ENCODE data around the gene TBC1D3B.
"Not testable (repeated sequence)": the region's sequence is repeated elsewhere in the genome, so short reads cannot be mapped to it uniquely, and the experiment has no call there.

The TBC1D3B gene

DNA sequence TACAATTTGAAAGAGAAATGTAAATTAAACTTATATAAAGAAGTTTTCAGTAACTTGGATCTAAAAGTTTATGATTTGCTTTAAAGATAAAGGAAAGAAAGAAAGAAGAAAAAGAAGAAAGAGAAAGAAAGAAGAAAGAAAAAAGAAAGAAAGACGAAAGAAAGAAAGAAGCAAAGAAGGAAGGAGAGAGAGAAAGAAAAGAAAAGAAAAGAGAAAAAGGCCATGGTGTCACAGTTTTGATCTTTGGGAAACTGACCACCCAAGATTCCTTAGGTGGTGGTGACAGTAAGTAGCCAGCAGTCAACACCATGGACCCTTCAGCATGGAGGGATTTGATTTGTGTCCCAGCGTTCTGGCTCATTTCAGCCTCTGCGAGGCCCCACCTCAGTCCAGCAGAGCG is 24.7 kb upstream of the TBC1D3B start:
- not testable (repeated sequence) for ATAC-seq, DNase-seq

GRCh38 chr17:36198831-36199465 is 22.5 kb upstream of the TBC1D3B start:
- DNase-seq (peak; percentile 60), ATAC-seq (peak; percentile 81)

- DNase-seq (no peak), ATAC-seq (no peak)
Measured at GRCh38 chr17:36197387-36197703, 20.9 kb upstream of the TBC1D3B start.

- ATAC-seq (no peak), DNase-seq (no peak)
Measured at GRCh38 chr17:36196131-36196486, 19.7 kb upstream of the TBC1D3B start.

DNA sequence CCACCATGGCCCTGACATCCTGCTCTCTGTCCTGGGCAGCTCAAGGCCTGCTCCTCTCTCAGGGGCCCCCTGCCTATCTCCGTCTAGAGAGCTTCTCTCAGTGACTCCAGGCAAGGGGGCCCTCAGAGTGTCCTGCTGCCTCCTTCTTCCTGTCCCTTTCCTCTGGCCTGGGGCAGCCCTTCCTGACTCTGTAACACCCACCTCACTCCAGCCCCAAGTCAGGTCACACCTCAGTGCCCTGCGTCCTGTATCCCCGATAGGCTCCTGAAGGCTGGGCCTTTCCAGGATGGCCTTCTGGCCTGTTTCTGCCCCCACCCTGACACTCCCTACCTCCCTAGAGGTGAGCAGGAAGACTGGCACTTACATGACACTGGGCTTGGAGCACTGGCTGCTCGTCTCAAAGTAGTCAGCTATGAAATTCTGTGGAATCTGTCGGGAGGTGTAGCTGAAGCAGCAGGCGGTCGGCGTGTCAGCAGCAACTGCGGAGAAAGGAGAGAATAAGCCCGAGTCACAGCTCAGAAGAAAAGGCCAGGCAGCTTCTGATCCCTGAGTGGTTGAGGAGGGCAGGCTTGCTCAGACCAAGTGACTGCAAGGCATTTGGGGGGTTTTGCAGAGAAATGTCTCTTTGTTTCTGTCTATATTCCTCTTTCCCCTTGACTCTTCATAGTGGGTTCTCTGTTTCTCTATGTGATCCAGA is 19.1 kb upstream of the TBC1D3B start:
- ATAC-seq (no peak), DNase-seq (no peak)

DNA sequence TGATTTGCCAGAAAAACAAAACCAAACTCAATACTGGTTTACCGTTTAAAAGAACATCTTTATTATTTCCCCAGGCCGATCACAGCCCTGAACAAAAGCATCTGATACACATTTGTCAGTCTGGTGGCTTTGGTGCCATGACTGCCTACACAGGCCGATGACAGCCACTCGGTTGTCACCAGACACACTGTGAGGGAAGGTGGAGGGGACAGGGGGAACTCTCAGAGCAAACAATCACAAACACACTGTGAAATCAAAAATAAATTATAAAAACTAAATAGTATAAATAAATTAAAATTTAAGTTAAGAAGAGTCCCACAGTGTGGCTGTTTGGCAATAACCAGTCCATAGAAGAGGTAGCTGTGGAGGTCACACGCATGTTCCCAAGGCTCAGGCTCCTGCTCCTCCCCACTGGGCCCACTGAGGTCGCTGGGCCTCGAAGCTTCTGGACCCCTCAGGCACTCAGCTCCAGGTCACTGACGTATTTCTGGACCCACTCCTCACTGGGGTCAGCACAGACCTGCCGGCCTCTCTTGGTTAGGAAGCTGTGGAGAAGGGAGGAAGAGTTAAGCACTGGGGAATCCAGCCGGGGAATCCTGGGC is 18.5 kb upstream of the TBC1D3B start:
- ATAC-seq, DNase-seq: not testable (repeated sequence)

- not testable (repeated sequence) for DNase-seq, ATAC-seq
Measured at GRCh38 chr17:36194147-36194831, 17.9 kb upstream of the TBC1D3B start.

DNA sequence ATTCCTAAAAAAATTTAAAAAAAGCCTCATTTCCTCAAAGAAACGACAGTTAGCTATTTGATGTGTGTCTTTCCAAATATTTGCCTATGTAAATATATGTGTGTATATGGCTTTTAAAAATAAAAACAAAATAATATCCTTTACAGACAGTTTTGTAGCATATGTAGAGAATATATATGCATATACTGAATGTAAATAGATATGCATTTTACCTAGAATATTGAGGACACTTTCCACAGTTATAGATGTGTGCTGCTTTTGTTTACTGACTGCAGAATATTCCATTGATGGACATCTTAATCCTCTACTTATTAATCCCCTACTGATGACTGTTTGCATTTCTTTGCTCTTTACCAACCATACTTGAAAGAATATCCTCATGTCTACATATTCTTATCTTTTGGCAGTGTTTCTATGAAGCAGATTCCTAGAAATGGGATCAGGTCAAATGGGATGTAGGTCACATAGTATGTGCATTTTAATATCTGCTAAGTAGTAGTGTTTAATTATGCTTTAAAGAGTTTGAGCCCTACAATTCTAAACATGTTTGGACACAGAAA is 16.9 kb upstream of the TBC1D3B start:
- ATAC-seq (no peak), DNase-seq (no peak)

DNA sequence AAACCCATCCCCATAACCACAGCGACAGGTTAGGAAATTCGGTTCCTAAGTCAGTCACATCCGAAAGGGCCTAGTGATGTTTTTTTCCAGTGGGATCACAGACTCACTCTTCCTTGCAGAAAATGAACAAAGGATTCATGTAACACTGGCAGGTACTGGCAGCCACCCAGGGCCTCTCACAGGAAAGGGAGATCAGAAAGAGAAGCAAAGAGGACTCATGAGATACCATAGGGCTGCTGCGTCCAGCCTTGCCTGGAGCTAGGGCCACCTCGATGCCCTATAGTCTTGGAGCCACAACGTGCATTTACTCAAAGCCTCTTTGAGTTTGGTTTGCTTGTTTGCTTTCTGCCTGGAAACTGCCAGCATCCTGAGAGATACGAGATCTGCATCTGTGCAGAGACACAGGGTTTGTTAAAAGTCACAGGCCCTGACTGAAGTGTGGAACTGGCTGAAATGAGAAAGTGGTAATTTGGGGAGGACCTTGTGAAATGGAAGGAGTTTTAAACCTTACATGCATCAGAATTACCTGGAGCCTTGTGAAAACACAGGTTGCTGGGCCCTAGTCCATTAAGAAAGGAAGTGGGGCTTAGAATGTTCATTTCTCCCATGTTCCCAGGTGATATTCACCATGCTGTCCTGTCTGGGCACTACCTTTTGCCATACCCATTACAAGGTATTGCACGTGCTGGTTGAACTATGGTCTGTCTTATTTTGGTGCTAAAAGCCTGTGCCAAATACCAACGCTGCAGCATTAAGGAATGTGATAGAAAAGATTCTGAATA is 14.3 kb upstream of the TBC1D3B start:
- not testable (repeated sequence) for DNase-seq, ATAC-seq

GRCh38 chr17:36189993-36190392 is 13.6 kb upstream of the TBC1D3B start:
- ATAC-seq, DNase-seq: not testable (repeated sequence)

DNA sequence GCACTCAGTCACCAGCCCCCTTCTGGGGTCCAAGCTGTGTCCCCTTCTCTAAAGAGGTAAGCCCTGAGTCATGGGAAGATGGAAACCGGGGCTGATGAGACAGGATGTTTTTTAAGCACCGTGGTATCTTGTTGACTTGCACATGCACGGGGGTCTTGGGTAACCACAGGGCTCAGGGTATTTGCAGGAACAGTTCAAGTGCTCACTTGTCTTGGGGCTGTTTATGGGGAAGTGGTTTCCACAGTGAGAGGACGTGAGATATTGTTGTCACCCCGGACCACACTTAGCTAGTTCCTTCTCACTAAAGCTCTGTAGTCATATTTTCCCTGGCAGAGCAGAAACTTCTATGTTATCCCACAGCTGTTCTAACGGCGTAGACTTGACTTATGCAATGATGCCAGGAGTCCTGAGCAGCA is 12.5 kb upstream of the TBC1D3B start:
- DNase-seq = peak; percentile 61
- peak; percentile 87 for ATAC-seq

DNA sequence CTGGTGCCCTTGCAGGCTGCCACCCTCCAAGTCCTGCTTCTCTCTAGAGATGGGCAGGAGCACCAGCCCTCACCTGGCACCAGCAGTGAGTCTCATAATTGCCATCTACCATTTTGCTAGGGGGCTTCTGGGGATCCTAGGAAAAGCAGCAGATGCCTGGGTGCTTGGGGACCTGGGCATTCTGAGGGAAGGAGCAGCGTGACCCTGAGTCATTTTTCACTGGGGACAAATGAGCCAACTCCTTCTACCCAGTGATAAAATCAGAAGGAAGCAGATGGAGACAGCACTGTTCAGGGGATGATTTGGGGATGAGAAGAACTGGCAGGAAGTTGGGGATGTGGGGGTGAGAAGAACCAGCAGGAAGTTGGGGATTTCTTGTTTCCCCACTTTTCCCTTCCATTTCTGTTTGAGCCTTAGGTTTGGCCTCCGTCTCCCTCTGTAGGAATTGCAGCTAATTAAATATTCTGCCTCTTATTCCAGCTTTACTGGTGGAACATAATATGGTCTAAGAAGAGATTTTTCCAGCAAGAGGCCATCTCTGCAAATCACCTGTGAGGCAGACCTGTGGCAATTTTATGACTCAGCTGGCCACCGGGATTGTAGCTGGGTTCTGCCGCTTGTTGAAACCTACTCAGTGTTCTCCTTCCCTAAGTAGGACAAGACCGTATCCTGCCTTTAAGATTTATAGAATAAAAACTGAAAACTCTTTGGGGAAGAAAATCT is 11.7 kb upstream of the TBC1D3B start:
- not testable (repeated sequence) for DNase-seq, ATAC-seq

DNA sequence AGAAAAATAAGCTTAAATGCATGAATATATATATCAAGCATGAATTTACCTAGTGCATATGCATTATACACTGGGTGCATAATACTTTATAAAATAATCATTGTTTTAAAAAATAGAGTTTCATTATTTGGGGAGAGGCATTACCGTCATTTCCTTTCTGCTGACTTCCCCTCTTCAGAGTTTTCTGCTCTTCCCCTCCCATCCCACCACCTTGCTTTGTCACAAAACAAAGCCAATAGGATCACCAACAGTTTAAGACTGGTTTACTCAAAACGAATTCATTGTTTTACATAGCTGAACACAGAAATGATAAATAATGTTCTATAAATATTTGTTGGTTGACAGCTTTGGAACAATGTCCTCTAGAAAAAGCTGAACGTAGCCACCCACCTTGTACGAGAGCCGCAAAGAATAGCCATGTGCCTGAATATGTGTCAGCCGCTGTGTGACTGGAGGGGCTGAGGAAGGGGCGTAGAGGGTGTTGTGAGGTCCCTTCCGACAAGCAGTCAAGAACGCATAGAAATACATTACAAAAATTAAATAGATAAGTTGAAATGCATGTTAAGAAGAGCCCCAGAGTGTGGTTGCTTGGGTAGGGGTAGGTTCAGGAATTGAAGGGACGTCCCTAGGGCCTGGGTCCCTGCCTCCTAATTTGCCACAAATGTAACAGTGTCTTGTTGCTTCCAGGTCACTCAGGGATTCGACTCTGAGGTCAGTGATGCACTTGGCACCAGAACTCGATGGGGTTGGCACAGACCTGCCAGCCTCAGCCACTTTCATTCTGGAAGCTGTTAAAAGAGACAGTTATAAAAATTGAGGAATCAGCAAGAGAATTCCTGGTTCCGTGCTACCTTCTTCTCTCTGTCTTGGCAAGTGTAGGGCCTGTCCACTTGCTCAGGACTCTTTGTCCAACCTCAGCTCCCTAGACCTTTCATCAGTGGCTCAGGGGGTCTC is 10.7 kb upstream of the TBC1D3B start:
- not testable (repeated sequence) for DNase-seq, ATAC-seq

- no peak for ATAC-seq
- DNase-seq = no peak
Measured at GRCh38 chr17:36185416-36185815, 9.0 kb upstream of the TBC1D3B start.

DNA sequence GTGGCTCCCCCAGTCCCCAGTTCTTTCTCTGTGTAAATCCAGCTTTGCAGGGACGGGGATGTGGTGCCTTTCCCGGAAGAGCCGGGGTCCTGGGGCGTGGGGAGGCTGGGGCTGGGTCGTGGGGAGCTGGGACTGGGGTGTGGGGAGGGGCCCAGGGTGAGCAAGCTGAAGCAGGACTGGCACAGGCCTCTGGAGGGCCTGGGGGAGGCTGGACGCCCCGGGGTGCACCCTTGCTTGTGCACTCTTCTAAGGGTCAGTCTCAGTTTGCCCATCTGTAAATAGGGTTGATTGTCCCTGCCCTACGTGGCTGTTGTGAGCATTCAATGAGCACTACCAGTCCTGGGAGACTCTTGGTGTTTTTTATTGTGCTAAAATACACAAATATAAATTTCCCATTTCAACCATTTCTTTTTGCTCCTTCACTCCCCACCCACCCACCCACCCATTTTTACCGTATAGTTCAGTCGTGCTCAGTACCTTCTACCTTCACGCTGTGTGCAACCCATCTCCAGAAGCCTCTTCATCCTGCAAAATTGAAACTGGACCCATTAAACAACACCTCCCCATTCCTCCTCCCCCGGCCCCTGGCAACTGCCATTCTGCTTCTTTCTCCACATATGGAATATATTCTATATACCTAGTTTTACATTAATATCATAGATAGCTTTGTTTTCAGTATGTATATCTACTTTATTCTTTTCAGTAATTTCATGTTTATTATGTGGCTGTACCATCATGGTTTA is 7.8 kb upstream of the TBC1D3B start:
- DNase-seq (no peak), ATAC-seq (peak; percentile 0)

GRCh38 chr17:36183001-36183971 is 6.8 kb upstream of the TBC1D3B start:
- DNase-seq (peak; percentile 55), ATAC-seq (peak; percentile 15)

- DNase-seq (no peak), ATAC-seq (peak; percentile 6)
Measured at GRCh38 chr17:36182176-36183000, 6.0 kb upstream of the TBC1D3B start.
